Esophagus squamous epithelium (tissue), 5 donors: Measurements from ENCODE around the gene PAF1. TPM values are rescaled to one million over a fixed set of nuclear protein-coding genes. Genes with fewer than 3 reads are reported as not detected.

ENCODE experiments used
- DNase-seq: peaks from one replicate; lab custom pipeline; 2025; lab: John Stamatoyannopoulos, UW
- H3K27ac ChIP-seq, 4 donors: fragments of 200-600 bp; sonication (generic); one replicate each; pipeline ENCODE4 v1.5.1; 2016 to 2019; ENCODE audit warnings: mild to moderate bottlenecking in 1 of 4
- H3K27me3 ChIP-seq, 4 donors: fragments of 200-600 bp; sonication (generic); 1 replicate in 3 of 4; 2 replicates in 1 of 4; pipeline versions ENCODE4 v1.5.1 to v1.6.0; 2017 to 2021; ENCODE audit warnings: antibody characterized with exemption in 1 of 4
- H3K36me3 ChIP-seq, 3 donors: fragments of 200-600 bp; sonication (generic); one replicate each; pipeline ENCODE4 v1.5.1; 2016 to 2019
- H3K4me1 ChIP-seq, 3 donors: fragments of 200-600 bp; sonication (generic); one replicate each; pipeline ENCODE4 v1.5.1; 2017 to 2019
- H3K4me3 ChIP-seq, 4 donors: fragments of 200-600 bp; sonication (generic); 1 replicate in 3 of 4; 2 replicates in 1 of 4; pipeline ENCODE4 v1.5.1; 2016 to 2019; ENCODE audit warnings: mild to moderate bottlenecking in 2 of 4, moderate library complexity in 1 of 4
- H3K9me3 ChIP-seq, 3 donors: fragments of 200-600 bp; sonication (generic); one replicate each; pipeline ENCODE4 v1.5.1; 2016 to 2019
- CTCF ChIP-seq, 6 experiments: fragments of 450-650 bp in 4 of 6; fragments of 200-600 bp in 2 of 6; sonication (generic) in 2 of 6; IDR thresholded peaks; one replicate each; pipeline ENCODE4 v1.5.1; 2016 to 2019; ENCODE audit warnings: antibody characterized with exemption in 6 of 6, mild to moderate bottlenecking in 4 of 6, moderate library complexity in 4 of 6
- POLR2A ChIP-seq, 4 donors: fragments of 450-650 bp; IDR thresholded peaks; one replicate each; pipeline ENCODE4 v1.6.1; 2017; ENCODE audit warnings: antibody characterized with exemption in 4 of 4, mild to moderate bottlenecking in 4 of 4, moderate library complexity in 3 of 4
- WGBS, 2 donors: methylation state at CpG; one replicate each; pipeline ENCODE4 v1.1.5; 2018; 5-methylcytosine and 5-hydroxymethylcytosine counted together
- intact Hi-C: fragments of 100-400 bp; cut with DNase I; formaldehyde crosslinking; loops from one replicate; pipeline ENCODE4 v1.15.0; 2022
- total RNA-seq, 4 donors: library from RNA; depleted of rRNA; stranded (reverse); fragments of >200 nt; gene quantifications; one replicate each; pipeline ENCODE4 v1.1.0, GENCODE V29; 2016
- donor health status: DM: yes; HTN: yes; CAD: no.

The PAF1 gene
- total RNA-seq, 4 donors from 2014 or later = 35.4 to 53.6 (median 38.1) TPM

DNA sequence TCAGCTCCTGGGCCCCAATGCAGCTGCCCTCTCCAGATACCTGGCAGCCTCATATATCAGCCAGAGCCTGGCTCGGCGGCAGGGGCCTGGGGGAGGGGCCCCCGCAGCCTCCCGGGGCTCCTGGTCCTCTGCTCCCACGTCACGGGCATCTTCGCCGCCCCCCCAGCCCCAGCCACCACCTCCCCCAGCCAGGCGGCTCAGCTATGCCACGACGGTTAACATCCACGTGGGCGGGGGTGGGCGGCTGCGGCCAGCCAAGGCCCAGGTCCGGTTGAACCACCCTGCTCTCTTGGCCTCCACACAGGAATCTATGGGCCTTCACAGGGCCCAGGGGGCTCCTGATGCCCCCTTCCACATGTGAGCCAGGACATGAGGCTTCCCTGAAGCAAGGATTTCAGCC lies 34.0 kb upstream of the PAF1 start:
- Histone ChIP-seq H3K4me3 (no peak overlapping the region), H3K27me3 (no peaks in the 10 kb centered on the region), H3K27ac (no peak overlapping the region), H3K36me3 (peaks cover 0 to 35% (median 4%) of the 10 kb centered on the region in 3 donors), H3K4me1 (peaks cover 0 to 18% (median 14%) of the 10 kb centered on the region in 3 donors), H3K9me3 (no peaks in the 10 kb centered on the region)
- intact Hi-C loops = no loop called here
- no CpG with 5 or more reads among the region's 16 CpGs for WGBS, 2 donors
- DNase-seq = no peak
- TF ChIP-seq CTCF (IDR thresholded peaks at IDR 0.05) = no peak
- TF ChIP-seq POLR2A (IDR thresholded peaks at IDR 0.05) = no peak

DNA sequence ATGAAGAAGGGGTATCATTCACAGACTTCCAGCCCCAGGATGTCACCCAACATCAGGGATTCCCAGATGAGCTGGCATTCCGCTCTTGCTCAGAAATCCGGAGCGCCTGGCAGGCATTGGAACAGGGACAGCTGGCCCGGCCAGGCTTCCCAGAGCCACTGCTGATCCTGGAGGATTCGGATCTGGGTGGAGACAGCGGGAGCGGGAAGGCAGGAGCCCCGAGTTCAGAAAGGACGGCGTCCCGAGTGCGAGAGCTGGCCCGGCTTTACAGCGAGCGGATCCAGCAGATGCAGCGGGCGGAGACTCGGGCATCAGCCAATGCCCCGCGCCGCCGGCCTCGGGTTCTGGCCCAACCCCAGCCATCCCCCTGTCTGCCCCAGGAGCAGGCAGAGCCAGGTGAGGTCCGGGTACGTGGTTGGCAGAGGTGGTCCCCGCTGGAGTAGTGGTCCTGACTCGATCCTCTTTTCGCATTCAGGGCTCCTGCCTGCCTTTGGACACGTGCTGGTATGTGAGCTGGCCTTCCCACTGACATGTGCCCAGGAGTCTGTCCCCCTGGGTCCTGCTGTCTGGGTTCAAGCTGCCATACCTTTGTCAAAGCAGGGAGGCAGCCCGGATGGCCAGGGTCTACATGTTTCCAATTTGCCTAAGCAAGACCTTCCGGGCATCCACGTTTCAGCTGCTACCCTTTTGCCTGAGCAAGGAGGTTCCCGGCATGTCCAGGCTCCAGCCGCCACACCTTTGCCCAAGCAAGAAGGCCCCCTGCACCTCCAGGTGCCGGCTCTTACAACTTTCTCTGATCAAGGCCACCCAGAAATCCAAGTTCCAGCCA lies 32.6 kb upstream of the PAF1 start:
- H3K9me3 ChIP-seq = no peaks in the 10 kb centered on the region
- TF ChIP-seq POLR2A (IDR thresholded peaks at IDR 0.05) = no peak
- TF ChIP-seq CTCF (IDR thresholded peaks at IDR 0.05) = no peak
- H3K4me3 ChIP-seq = no peak overlapping the region
- H3K27ac ChIP-seq = no peak overlapping the region
- intact Hi-C loops = no loop called here
- no peak for DNase-seq
- WGBS, 2 donors = 76 to 88% methylated on average over 3 to 25 of the region's 35 CpGs
- peaks cover 0 to 7% (median 4%) of the 10 kb centered on the region in 3 donors for H3K4me1 ChIP-seq
- peaks cover 0 to 44% (median 12%) of the 10 kb centered on the region in 3 donors for H3K36me3 ChIP-seq
- no peaks in the 10 kb centered on the region for H3K27me3 ChIP-seq

GRCh38 chr19:39422020-39422419 lies 31.1 kb upstream of the PAF1 start:
- H3K36me3 ChIP-seq = peaks cover 0 to 56% (median 13%) of the 10 kb centered on the region in 3 donors
- intact Hi-C loops = no loop called here

GRCh38 chr19:39420769-39421168 lies 29.9 kb upstream of the PAF1 start:
- Histone ChIP-seq H3K4me1 (peaks cover 0 to 11% (median 0%) of the 10 kb centered on the region in 3 donors), H3K4me3 (no peak overlapping the region), H3K27ac (no peak overlapping the region), H3K36me3 (peaks cover 0 to 56% (median 13%) of the 10 kb centered on the region in 3 donors), H3K27me3 (no peaks in the 10 kb centered on the region), H3K9me3 (no peaks in the 10 kb centered on the region)
- intact Hi-C loops = no loop called here
- WGBS, 2 donors = 90 to 95% methylated on average over 4 to 5 of the region's 15 CpGs
- DNase-seq = no peak
- TF ChIP-seq CTCF (IDR thresholded peaks at IDR 0.05) (no peak), POLR2A (IDR thresholded peaks at IDR 0.05) (no peak)

More at GRCh38 chr19:39422020-39422419, 31.1 kb upstream of the PAF1 start:
- Histone ChIP-seq H3K4me3 (no peak overlapping the region), H3K27ac (no peak overlapping the region), H3K9me3 (no peaks in the 10 kb centered on the region), H3K4me1 (no peaks in the 10 kb centered on the region), H3K27me3 (no peaks in the 10 kb centered on the region)
- DNase-seq = no peak
- WGBS, 2 donors = 89 to 95% methylated on average over 3 to 4 of the region's 5 CpGs
- no peak for TF ChIP-seq CTCF (IDR thresholded peaks at IDR 0.05)
- no peak for TF ChIP-seq POLR2A (IDR thresholded peaks at IDR 0.05)

- peaks cover 0 to 49% (median 13%) of the 10 kb centered on the region in 3 donors for H3K36me3 ChIP-seq
- intact Hi-C loops = no loop called here
- 60 to 88% methylated on average over 3 of the region's 9 CpGs for WGBS, 2 donors
These were observed 28.1 kb upstream of the PAF1 start for GRCh38 chr19:39419003-39419402.

More at GRCh38 chr19:39419003-39419402, 28.1 kb upstream of the PAF1 start:
- Histone ChIP-seq H3K27me3 (no peaks in the 10 kb centered on the region), H3K9me3 (no peaks in the 10 kb centered on the region), H3K27ac (no peak overlapping the region), H3K4me3 (no peak overlapping the region), H3K4me1 (peaks cover 4 to 29% (median 4%) of the 10 kb centered on the region in 3 donors)
- no peak for TF ChIP-seq CTCF (IDR thresholded peaks at IDR 0.05)
- no peak for TF ChIP-seq POLR2A (IDR thresholded peaks at IDR 0.05)
- DNase-seq = no peak
